COLO668 (cell line): ENCODE measurements around the gene PDZRN3.

Experiments
- DNase-seq: peaks from one replicate; lab custom pipeline; 2025; ENCODE audit not compliant: unreplicated experiment; lab: John Stamatoyannopoulos, UW

PDZRN3 gene

DNA sequence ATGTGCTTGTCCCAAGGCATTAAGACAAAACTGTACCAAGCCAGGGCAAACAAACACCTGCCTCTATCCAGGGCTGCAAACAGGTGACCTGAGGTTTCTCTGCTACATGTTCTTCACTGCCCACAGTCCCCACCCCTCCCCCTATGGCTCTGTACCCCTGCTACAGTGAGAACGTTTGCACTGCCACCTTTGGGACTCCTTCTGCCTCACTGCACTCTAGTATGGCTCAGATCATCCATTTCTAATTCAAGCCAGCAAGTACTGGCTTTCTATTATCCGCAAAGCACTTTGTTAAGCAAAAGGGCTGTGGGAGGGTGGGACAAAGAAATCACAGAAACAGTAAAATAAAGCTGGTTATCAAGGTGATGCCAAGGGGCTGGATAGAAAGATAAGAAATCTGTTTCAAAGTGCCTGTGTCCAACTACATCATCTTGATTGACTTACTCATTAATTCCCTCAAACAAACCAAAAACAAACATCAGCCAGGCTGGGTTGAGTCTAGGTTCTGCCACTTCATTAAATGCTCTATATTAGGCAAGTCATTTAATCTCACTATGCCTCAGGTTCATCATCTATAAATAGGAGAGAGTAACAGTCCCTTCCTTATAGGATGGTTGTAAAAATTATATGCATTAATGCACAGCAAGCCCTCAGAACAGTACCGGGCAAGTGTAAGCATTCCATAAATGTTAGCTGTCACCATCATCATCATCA lies 95.3 kb downstream of the PDZRN3 start:
- DNase-seq = peak; percentile 48

DNA sequence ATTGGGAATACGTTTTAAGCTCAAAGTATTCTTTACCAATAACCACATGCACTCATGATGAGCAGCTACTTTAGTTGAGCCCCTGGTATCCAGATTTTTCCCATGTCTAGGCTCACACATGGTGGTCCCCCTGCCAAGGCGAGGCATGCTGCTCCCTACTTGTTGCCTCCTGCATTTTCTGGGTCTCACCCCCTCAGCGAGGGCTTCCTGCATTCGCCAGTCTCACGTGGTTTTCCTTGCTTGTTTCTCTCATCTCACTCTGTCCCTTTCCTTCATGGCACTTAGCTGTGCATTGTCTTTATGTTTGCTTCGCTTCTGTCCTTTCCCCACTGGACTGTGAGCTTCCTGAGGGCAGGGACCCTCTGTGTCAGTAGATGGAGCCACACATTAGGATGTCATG lies 99.2 kb downstream of the PDZRN3 start:
- no peak for DNase-seq

- DNase-seq = no peak
Observed at GRCh38 chr3:73523661-73524060, 101.1 kb downstream of the PDZRN3 start.

DNA sequence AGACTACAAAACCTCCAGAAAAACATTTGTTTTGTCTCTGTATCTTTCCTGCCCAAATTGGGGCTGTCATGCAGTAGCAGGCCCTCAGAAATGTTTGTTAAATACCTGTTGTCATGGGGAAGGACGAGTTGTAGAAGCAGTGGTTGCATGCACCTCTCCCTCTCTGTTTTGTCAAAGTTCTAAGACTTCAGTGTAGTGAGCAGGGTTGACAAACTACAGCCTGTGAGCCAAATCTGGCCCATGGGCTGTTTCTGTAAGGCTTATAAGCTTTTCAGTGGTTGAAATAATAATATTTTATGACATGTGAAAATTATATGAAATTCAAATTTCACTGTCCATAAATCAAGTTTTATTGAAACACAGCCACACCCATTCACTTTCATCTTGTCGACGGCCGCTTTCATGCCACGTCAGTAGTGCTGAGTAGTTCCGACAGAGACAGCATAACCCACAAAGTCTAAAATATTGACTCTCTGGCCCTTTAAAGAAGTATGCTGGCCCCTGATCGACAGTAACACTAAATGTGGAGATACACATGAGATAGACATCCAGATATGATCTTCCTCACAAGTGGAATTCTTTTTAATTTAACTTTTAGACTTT lies 102.9 kb downstream of the PDZRN3 start:
- no peak for DNase-seq

DNA sequence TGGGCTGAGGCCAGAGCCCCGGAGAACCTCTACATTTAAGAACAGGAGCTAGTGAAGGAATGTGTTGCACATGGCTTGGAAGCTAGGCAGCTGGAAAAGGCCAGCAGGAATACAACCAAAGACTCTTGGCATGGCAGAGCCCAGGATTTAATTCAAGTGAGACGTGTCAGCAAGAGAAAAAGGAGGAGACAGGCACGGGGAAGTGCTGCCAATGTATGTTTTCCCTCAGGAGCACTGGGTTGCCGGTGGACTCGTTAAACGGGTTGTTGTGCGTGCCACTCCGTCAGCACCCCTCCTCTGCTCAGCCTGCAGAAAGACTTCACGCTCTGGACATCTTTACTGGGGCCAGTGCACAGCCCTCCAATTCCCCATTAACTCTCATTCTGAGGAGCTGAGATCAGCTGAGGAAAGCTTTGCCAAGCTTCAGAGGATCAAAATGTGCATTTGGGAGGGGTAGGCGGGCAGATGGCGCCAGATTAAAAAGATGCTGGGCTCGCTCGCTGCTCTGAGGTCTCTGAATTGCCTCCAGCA lies 103.7 kb downstream of the PDZRN3 start:
- no peak for DNase-seq

- peak; percentile 63 for DNase-seq
Observed at GRCh38 chr3:73516631-73517030, 108.1 kb downstream of the PDZRN3 start.

DNA sequence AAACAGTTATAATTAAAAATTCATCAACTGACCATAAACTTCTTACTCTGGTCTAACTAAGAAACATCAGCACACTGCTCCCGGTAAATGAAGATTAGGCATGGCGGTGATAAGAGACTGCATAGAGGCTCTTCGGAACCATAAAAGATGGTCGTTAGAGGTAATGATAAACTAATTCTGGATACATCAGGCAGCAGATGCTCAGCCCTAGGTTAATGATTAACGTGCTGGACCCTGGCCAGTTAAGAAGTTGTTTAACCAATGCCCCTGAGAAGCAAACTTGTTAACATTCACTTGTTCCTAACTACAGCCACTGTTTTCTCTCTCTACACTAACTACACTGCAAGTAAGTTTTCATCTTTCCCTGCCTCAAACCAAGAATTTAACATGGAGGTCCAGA lies 111.5 kb downstream of the PDZRN3 start:
- peak; percentile 81 for DNase-seq

DNA sequence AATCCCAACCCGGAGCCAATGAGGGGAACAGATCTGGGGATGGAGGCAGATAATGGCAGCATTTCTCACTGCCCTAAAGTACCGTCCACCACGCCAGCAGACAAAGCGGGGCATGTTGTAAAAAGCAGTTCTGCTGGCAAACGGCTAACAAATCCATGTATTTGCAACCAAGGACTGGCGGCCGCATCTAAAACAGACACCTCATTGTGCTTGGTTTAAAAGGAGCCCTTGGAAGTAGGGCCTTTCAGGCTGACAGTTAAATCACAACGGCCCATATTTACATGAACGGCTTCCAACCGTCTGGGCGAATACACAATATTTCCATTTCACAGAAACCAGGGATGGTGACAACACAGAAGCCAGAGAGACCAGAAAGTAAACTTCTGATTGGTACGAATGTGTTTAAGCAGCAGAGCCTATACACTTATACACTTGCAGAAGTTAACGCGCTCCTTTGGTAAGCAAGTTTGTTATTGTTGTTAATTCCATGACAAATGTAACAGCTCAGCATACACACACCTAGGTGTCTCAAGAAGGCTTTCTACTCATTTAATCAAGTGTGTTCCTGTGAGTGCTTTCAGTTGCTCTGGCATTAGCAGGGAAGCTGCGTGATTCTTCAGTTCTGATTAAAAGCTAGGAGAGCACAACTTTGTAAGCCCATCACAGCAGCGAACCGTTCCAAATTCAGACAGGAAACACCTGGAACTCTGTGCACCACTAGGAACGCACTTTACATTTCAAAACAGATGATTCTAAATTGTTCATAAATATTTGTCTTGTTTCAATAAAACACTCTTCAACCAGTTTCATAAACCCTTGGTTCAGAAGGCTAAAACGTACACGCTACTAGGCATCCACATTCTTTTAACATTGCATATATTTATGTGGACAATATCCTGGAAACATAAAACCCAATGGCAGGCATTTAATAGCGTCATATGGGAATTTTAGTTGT lies 112.9 kb downstream of the PDZRN3 start:
- DNase-seq = peak; percentile 14

- no peak for DNase-seq
Observed at GRCh38 chr3:73510784-73511183, 114.0 kb downstream of the PDZRN3 start.

DNA sequence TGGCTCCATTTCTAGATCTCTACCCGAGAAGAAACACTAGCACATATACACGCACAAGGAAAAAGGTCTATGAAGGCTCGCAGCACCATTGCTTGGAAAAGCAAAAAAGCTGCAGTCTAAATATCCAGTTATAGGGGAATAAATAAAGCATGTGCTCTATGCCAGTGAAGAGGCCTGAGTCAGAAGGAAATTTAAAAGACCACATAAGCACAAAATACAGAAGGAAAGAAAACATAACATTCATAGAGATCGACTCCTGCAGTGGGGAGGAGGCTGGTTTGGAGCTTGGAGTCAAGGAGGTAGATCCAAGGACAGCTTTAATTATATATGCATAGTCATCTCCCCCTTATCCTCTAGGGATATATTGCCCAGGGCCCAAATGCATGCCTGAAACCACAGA lies 114.4 kb downstream of the PDZRN3 start:
- no peak for DNase-seq

- no peak for DNase-seq
Observed at GRCh38 chr3:73509816-73510215, 114.9 kb downstream of the PDZRN3 start.

- DNase-seq = no peak
Observed at GRCh38 chr3:73509066-73509465, 115.7 kb downstream of the PDZRN3 start.

GRCh38 chr3:73508330-73508954 lies 116.3 kb downstream of the PDZRN3 start:
- DNase-seq = peak; percentile 28

DNA sequence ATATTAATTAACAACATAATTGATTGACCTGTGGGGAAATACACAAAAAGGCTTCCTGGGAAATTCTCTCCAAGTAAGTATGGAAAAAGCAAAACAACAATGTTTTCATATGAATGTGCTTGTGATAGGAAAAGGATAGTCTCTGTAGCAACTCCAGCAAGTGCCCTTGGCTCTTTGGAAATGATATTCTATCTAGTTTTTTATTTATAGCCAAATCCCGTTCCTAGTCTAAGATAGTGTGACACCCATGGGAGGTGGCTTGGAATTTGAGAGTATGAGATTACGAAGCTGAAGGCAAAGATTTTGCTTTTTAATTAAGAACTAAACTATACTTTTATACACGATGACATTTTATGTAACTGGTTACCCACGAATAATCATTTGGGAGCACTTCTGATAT lies 119.9 kb downstream of the PDZRN3 start:
- DNase-seq = no peak

DNA sequence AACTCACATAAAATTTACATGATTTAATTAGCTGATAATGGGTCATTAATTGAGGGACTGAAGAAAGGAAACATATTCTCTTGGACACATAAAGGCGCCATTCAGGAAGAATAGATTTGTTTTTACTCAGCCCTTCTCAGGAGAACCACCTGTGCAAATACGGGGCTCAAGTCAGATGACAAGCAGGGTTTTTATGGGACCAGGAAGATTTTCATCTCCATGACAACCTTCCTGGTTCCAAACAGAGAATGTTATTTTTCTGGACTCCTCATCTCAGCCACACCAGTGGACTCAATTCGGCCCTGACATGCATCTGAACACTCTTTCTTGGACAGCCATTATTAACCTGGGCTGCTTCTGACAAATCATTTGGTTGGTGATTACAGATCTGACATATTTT lies 120.5 kb downstream of the PDZRN3 start:
- DNase-seq = peak; percentile 43

GRCh38 chr3:73503781-73504180 lies 121.0 kb downstream of the PDZRN3 start:
- no peak for DNase-seq

DNA sequence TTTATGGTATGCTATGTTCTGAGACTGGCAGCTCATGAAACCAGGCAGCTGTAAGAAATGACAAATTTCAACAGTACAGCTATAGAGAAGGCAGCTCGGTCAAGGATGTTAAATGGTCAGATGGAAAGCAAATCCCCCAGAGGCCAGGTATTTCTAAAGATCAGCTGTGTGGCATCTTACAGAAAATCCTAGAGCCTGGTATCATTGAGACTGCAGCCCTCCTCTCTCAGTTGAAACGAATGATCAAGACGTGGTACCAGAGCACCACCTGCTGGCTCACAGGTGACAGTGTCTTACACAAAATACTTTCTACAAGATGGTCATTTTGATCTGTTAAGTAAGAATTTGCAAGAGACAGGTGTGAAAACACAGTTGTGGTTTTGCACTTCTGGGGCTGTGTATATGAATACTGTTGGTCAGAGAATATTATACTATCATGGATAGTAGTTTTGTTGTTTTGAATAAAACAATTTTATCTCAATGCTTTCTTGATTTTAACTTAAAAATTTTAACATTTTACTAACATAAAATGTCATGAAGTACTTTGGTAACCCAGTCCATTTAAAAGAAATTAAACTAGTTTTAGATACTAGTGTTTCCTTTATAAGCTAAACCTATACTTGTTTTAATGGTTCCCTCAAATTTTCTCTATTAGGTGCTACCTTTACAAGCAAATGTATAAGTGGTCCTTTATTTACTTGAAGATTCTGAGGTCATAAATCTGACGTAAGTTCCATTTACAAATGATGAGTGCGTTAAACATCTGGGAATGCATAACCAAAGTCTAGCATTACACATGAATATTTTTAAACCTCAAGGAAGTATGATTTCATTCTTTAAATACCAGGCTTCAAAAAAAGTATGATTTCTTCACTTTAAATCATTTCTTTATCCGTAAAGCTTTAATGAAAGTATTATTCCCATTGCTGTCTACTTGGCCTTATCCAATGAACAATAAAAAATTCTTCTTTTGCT lies 121.8 kb downstream of the PDZRN3 start:
- DNase-seq = peak; percentile 66

DNA sequence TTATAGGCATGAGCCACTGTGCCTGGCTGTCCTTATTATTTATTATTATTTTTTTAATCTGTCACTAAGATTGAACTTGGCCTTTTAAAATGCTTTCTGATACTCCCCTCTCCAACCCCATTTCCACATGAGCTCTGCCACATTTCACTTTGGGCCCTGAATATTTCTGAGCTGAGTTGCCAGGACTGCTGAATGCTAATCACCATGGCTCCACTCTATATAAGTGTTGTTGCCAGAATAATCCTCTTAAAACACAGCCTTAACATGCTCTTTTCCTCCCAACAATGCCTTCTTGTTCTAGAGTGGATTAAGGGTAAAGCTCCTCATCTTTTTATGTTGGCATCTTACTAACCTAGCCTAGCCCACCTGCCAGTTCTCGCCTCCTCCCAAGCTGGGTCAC lies 124.4 kb downstream of the PDZRN3 start:
- no peak for DNase-seq

DNA sequence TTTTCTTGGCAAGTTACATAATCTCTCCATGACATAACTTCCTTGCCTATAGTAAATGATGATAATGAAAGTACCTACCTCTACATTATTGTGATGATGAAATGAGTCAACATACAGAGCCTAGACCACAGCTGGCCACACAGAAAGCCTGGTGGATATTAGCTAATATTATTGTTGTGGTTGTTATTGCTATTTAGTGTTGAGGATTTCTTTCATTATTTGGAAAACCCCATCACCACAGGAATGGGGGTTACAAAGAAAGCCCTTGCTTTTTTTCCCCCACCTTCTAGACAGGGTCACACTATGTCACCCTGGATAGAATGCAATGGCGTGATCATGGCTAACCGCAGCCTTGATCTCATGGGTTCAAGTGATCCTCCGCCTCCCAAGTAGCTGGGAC lies 125.0 kb downstream of the PDZRN3 start:
- DNase-seq = no peak
